H1 (cell line): ENCODE results near the gene TNFAIP8L3. TPM values are rescaled to one million over a fixed set of nuclear protein-coding genes. Genes with fewer than 3 reads are reported as not detected.

ENCODE experiments used
- CTCF ChIA-PET: fragments of 300-600 bp; sonication (Branson Sonifier 250); formaldehyde crosslinking; loops from one replicate; lab custom pipeline; 2021; ENCODE audit not compliant: partially characterized antibody; lab: Charles Lee
- POLR2A ChIA-PET: fragments of 300-600 bp; sonication (Branson Sonifier 250); formaldehyde crosslinking; loops from one replicate; lab custom pipeline; 2021; ENCODE audit warnings: inconsistent platforms; ENCODE audit not compliant: partially characterized antibody; lab: Charles Lee
- DNase-seq, 2 experiments: peaks; one replicate each; pipeline versions ENCODE4 v3.0.0 to v3.0.0-alpha.2; 2010 to 2022; ENCODE audit warnings: low spot score in 2 of 2, low read depth in 1 of 2, mixed read lengths in 1 of 2
- FAIRE-seq: peaks from 2 replicates; lab custom pipeline; 2011; peaks lifted over from hg19 to GRCh38; lab: Jason Lieb, UNC
- H2AFZ ChIP-seq: 2 replicates; pipeline ENCODE4 v1.8.1; 2012; ENCODE audit warnings: low read length, inconsistent platforms
- H2AK5ac ChIP-seq: 2 replicates; pipeline ENCODE4 v1.6.1; 2013; ENCODE audit warnings: low read depth, low read length
- H2BK120ac ChIP-seq: replicated peaks from 2 replicates; pipeline ENCODE3; 2013; ENCODE audit warnings: low read depth, low read length, inconsistent platforms
- H2BK12ac ChIP-seq: 2 replicates; pipeline ENCODE4 v1.6.1; 2013; ENCODE audit warnings: low read depth, low read length
- H2BK15ac ChIP-seq: 2 replicates; pipeline ENCODE4 v1.6.1; 2013; ENCODE audit warnings: low read length
- H2BK20ac ChIP-seq: 2 replicates; pipeline ENCODE4 v1.6.1; 2013; ENCODE audit warnings: low read length
- H2BK5ac ChIP-seq: 2 replicates; pipeline ENCODE4 v1.6.1; 2013; ENCODE audit warnings: low read depth, low read length
- H3K14ac ChIP-seq: 2 replicates; pipeline ENCODE4 v1.6.1; 2013; ENCODE audit warnings: inconsistent platforms; ENCODE audit not compliant: insufficient read length
- H3K18ac ChIP-seq: 2 replicates; pipeline ENCODE4 v1.6.1; 2013; ENCODE audit warnings: low read length; ENCODE audit errors: extremely low read depth
- H3K23ac ChIP-seq: 2 replicates; pipeline ENCODE4 v1.6.1; 2013; ENCODE audit warnings: inconsistent platforms; ENCODE audit not compliant: insufficient read length
- H3K23me2 ChIP-seq: 2 replicates; pipeline ENCODE4 v1.6.1; 2013; ENCODE audit warnings: low read depth, low read length
- H3K27ac ChIP-seq: 2 replicates; pipeline ENCODE4 v1.6.1; 2011; ENCODE audit warnings: low read depth, low read length, inconsistent platforms
- H3K27me3 ChIP-seq, 4 experiments: replicated peaks in 1 of 4; 1 replicate in 1 of 4; 2 replicates in 3 of 4; pipeline versions ENCODE4 v1.6.1 to v1.8.1; 2011 to 2013; ENCODE audit warnings: low read length in 3 of 4, mild to moderate bottlenecking in 3 of 4, inconsistent platforms in 2 of 4, mixed read lengths in 2 of 4, moderate library complexity in 1 of 4; ENCODE audit not compliant: control insufficient read depth in 3 of 4, insufficient read depth in 3 of 4; ENCODE audit errors: extremely low read depth in 1 of 4
- H3K36me3 ChIP-seq, 4 experiments: 2 replicates each; pipeline versions ENCODE4 v1.6.1 to v1.8.1; 2011 to 2013; ENCODE audit warnings: mild to moderate bottlenecking in 4 of 4, low read length in 3 of 4, moderate library complexity in 2 of 4, control low read depth in 1 of 4, inconsistent platforms in 1 of 4; ENCODE audit not compliant: insufficient read depth in 4 of 4, control insufficient read depth in 2 of 4
- H3K4ac ChIP-seq: replicated peaks from 2 replicates; pipeline ENCODE3; 2013; ENCODE audit warnings: low read length, low read depth, mixed read lengths, inconsistent platforms; ENCODE audit not compliant: insufficient read length
- H3K4me1 ChIP-seq, 4 experiments: replicated peaks in 1 of 4; 1 replicate in 1 of 4; 2 replicates in 3 of 4; pipeline versions ENCODE4 v1.6.1 to v1.8.1; 2011 to 2013; ENCODE audit warnings: low read length in 3 of 4, inconsistent platforms in 2 of 4, mixed read lengths in 1 of 4; ENCODE audit not compliant: insufficient read depth in 4 of 4, control insufficient read depth in 3 of 4
- H3K4me2 ChIP-seq, 2 experiments: 2 replicates each; pipeline versions ENCODE4 v1.6.1 to v1.8.1; 2011 to 2013; ENCODE audit warnings: low read depth in 2 of 2, low read length in 2 of 2, control low read depth in 1 of 2, inconsistent platforms in 1 of 2, mild to moderate bottlenecking in 1 of 2; ENCODE audit not compliant: insufficient read depth in 1 of 2
- H3K4me3 ChIP-seq, 4 experiments: fragments of 200-600, 300-600 bp in 1 of 4; sonication (generic), shearing (Covaris generic), sonication (Bioruptor Twin) in 1 of 4; 2 replicates each; pipeline versions ENCODE4 v1.5.1 to v1.8.1; 2011 to 2016; ENCODE audit warnings: low read length in 4 of 4, low read depth in 3 of 4, control low read depth in 2 of 4, inconsistent platforms in 2 of 4, mild to moderate bottlenecking in 2 of 4, mixed read lengths in 1 of 4, moderate library complexity in 1 of 4; ENCODE audit not compliant: insufficient read depth in 2 of 4; ENCODE audit errors: extremely low read depth in 1 of 4
- H3K56ac ChIP-seq: replicated peaks from 2 replicates; pipeline ENCODE3; 2013; ENCODE audit warnings: low read depth, mild to moderate bottlenecking, mixed read lengths, low read length, inconsistent platforms; ENCODE audit not compliant: insufficient read length
- H3K79me1 ChIP-seq: 2 replicates; pipeline ENCODE4 v1.6.1; 2013; ENCODE audit warnings: low read depth, low read length, control low read depth
- H3K79me2 ChIP-seq, 2 experiments: 2 replicates each; pipeline versions ENCODE4 v1.6.1 to v1.8.1; 2012 to 2013; ENCODE audit warnings: low read length in 2 of 2, mild to moderate bottlenecking in 2 of 2, inconsistent platforms in 1 of 2; ENCODE audit not compliant: insufficient read depth in 2 of 2, control insufficient read depth in 1 of 2
- H3K9ac ChIP-seq, 4 experiments: replicated peaks in 1 of 4; 1 replicate in 1 of 4; 2 replicates in 3 of 4; pipeline versions ENCODE4 v1.6.1 to v1.8.1; 2011 to 2013; ENCODE audit warnings: low read depth in 3 of 4, low read length in 3 of 4, control low read depth in 2 of 4, mild to moderate bottlenecking in 2 of 4, moderate library complexity in 2 of 4, inconsistent platforms in 1 of 4; ENCODE audit errors: extremely low read depth in 1 of 4
- H3K9me3 ChIP-seq, 2 experiments: 2 replicates each; pipeline versions ENCODE4 v1.6.1 to v1.8.1; 2012 to 2013; ENCODE audit warnings: mild to moderate bottlenecking in 2 of 2, moderate library complexity in 2 of 2, control low read depth in 1 of 2, inconsistent platforms in 1 of 2, low read depth in 1 of 2, low read length in 1 of 2, mixed read lengths in 1 of 2; ENCODE audit not compliant: insufficient read depth in 2 of 2
- H4K20me1 ChIP-seq, 2 experiments: replicated peaks in 1 of 2; 2 replicates each; pipeline versions ENCODE3 to v1.8.1; 2011 to 2013; ENCODE audit warnings: inconsistent platforms in 2 of 2, low read length in 2 of 2, mild to moderate bottlenecking in 1 of 2; ENCODE audit not compliant: insufficient read depth in 2 of 2, control insufficient read depth in 1 of 2
- H4K5ac ChIP-seq: 2 replicates; pipeline ENCODE4 v1.6.1; 2013; ENCODE audit warnings: low read length, low read depth, mixed read lengths, inconsistent platforms; ENCODE audit not compliant: insufficient read length
- H4K8ac ChIP-seq: 2 replicates; pipeline ENCODE4 v1.8.0; 2013; ENCODE audit warnings: mild to moderate bottlenecking, moderate library complexity, low read length, inconsistent platforms; ENCODE audit not compliant: insufficient read depth; ENCODE audit errors: extremely low read depth
- H4K91ac ChIP-seq: replicated peaks from 2 replicates; pipeline ENCODE3; 2013; ENCODE audit warnings: low read length, mixed read lengths, inconsistent platforms; ENCODE audit not compliant: insufficient read length
- ASH2L ChIP-seq: fragments of 200-600, 300-600 bp; sonication (generic); IDR thresholded peaks from one replicate; pipeline ENCODE4 v1.7.1; 2017; ENCODE audit warnings: low read length
- ATF3 ChIP-seq: IDR thresholded peaks from 2 replicates; pipeline ENCODE4 v1.6.1; 2011; ENCODE audit warnings: low read depth, mild to moderate bottlenecking, low read length; ENCODE audit not compliant: insufficient read depth
- BACH1 ChIP-seq: IDR thresholded peaks from 2 replicates; pipeline ENCODE4 v1.6.1; 2012; ENCODE audit warnings: low read length, improper control_type of control experiment
- BCL11A ChIP-seq, 2 experiments: IDR thresholded peaks; one replicate each; pipeline ENCODE4 v1.6.1; 2011; ENCODE audit warnings: low read depth in 2 of 2, low read length in 2 of 2, mild to moderate bottlenecking in 2 of 2
- CREB1 ChIP-seq: IDR thresholded peaks from 2 replicates; pipeline ENCODE4 v1.6.1; 2012; ENCODE audit warnings: inconsistent platforms
- EGR1 ChIP-seq: IDR thresholded peaks from 2 replicates; pipeline ENCODE4 v1.6.1; 2011; ENCODE audit warnings: low read depth, low read length, borderline replicate concordance
- HDAC2 ChIP-seq, 2 experiments: fragments of 300-600 bp in 1 of 2; sonication (generic) in 1 of 2; IDR thresholded peaks; 2 replicates each; pipeline ENCODE4 v1.6.1; 2011 to 2012; ENCODE audit warnings: low read depth in 2 of 2, low read length in 2 of 2, mild to moderate bottlenecking in 2 of 2, moderate library complexity in 2 of 2, borderline replicate concordance in 1 of 2, inconsistent platforms in 1 of 2
- KDM1A ChIP-seq: fragments of 200-600, 300-600 bp; sonication (generic); IDR thresholded peaks from 2 replicates; pipeline ENCODE4 v1.7.1; 2016; ENCODE audit warnings: mild to moderate bottlenecking, low read length, borderline replicate concordance
- POLR2A ChIP-seq, 2 experiments: IDR thresholded peaks; 1 replicate in 1 of 2; 2 replicates in 1 of 2; pipeline ENCODE4 v1.6.1; 2011; ENCODE audit warnings: low read depth in 2 of 2, low read length in 2 of 2, mild to moderate bottlenecking in 2 of 2; ENCODE audit errors: control extremely low read depth in 1 of 2
- RAD21 ChIP-seq, 2 experiments: IDR thresholded peaks in 1 of 2; conservative IDR thresholded peaks in 1 of 2; 2 replicates each; pipeline ENCODE4 v1.6.1; 2011; ENCODE audit warnings: low read depth in 2 of 2, low read length in 2 of 2, improper control_type of control experiment in 1 of 2, inconsistent platforms in 1 of 2, mild to moderate bottlenecking in 1 of 2, moderate library complexity in 1 of 2
- RFX5 ChIP-seq: IDR thresholded peaks from 2 replicates; pipeline ENCODE4 v1.6.1; 2011; ENCODE audit warnings: low read depth, low read length, improper control_type of control experiment, borderline replicate concordance
- SP1 ChIP-seq: IDR thresholded peaks from 2 replicates; pipeline ENCODE4 v1.6.1; 2011; ENCODE audit warnings: low read depth, low read length
- SRF ChIP-seq: IDR thresholded peaks from 2 replicates; pipeline ENCODE4 v1.6.1; 2011; ENCODE audit warnings: mild to moderate bottlenecking, low read depth, low read length, moderate library complexity
- TEAD4 ChIP-seq: IDR thresholded peaks from 2 replicates; pipeline ENCODE4 v1.6.1; 2012; ENCODE audit warnings: low read depth, low read length, inconsistent platforms, mixed read lengths
- WGBS, 2 experiments: shearing (Covaris generic) in 1 of 2; methylation state at CpG; one replicate each; pipeline versions ENCODE4 v1.1.6 to v1.1.7; 2013 to 2015; ENCODE audit warnings: low lambda C conversion rate in 2 of 2, mixed read lengths in 2 of 2, inconsistent platforms in 1 of 2, low coverage in 1 of 2, missing lambda C conversion rate in 1 of 2; ENCODE audit not compliant: insufficient replicate concordance in 2 of 2, insufficient coverage in 1 of 2, insufficient read length in 1 of 2; ENCODE audit errors: extremely low coverage in 1 of 2, missing lambda C conversion rate in 1 of 2; 5-methylcytosine and 5-hydroxymethylcytosine counted together
- polyA plus RNA-seq, 7 experiments: library from polyadenylated mRNA; depleted of rRNA in 3 of 7; stranded (reverse) in 5 of 7; unstranded in 2 of 7; fragments of >200 nt in 5 of 7; fragments of 200-250 nt in 2 of 7; gene quantifications; 1 replicate in 5 of 7; 2 replicates in 1 of 7; 4 replicates in 1 of 7; pipeline versions ENCODE4 v1.2.1 to v1.2.3, GENCODE V29; 2011 to 2013; ENCODE audit warnings: missing spikeins in 2 of 7, mixed read lengths in 2 of 7
- total RNA-seq: library from RNA; stranded (reverse); fragmentation: NEBNext Ultra II Directional; extraction: Animal tissue kit (Norgen Biotek cat#: 25700); gene quantifications from 2 replicates; pipeline ENCODE4 v1.2.1, GENCODE V29; 2021

TNFAIP8L3 gene
- total and polyA plus RNA-seq, 2 of the 8 experiments (the other 6 are each of a cell fraction or from before 2014, with no cell fraction given): 0.23 to 0.67 TPM

GRCh38 chr15:51049081-51049480 is 45.6 kb downstream of the TNFAIP8L3 start:
- WGBS, 2 experiments: 84% methylated on average over 2 of the region's 2 CpGs; no CpG with 5 or more reads in 1 of the 2 experiments
- H3K27me3 ChIP-seq: no peaks in the 10 kb centered on the region
- no peak overlapping the region for H2AK5ac ChIP-seq
- H2BK5ac ChIP-seq: no peak overlapping the region
- H2BK20ac ChIP-seq: no peak overlapping the region
- H2BK12ac ChIP-seq: no peak overlapping the region
- no peaks in the 10 kb centered on the region for H4K20me1 ChIP-seq
- H3K4ac ChIP-seq: no peak overlapping the region
- H3K14ac ChIP-seq: no peak overlapping the region
- no peaks in the 10 kb centered on the region for H3K79me2 ChIP-seq
- H3K27ac ChIP-seq: no peak overlapping the region
- H3K23ac ChIP-seq: no peak overlapping the region
- no peaks in the 10 kb centered on the region for H3K36me3 ChIP-seq
- ChIA-PET POLR2A (interaction anchor here (1.3 kb wide), 1 partner anchor 10 kb away, joined by 3 read pairs; no protein-coding TSS in a partner anchor), CTCF (interaction anchor here (0.6 to 3.3 kb wide), 3 partner anchors 10 to 113 kb away, joined by 3 to 8 read pairs (median 8); no protein-coding TSS in a partner anchor)
- no peak overlapping the region for H3K18ac ChIP-seq
- no peaks in the 10 kb centered on the region for H3K9me3 ChIP-seq
- H4K91ac ChIP-seq: no peak overlapping the region
- H3K79me1 ChIP-seq: no peaks in the 10 kb centered on the region
- DNase-seq (no peak), FAIRE-seq (no peak)
- no peak overlapping the region for H3K56ac ChIP-seq
- H3K9ac ChIP-seq: no peak overlapping the region
- no peak overlapping the region for H2BK120ac ChIP-seq
- H4K5ac ChIP-seq: no peak overlapping the region
- no peak overlapping the region for H4K8ac ChIP-seq
- H2BK15ac ChIP-seq: no peak overlapping the region
- no peaks in the 10 kb centered on the region for H3K23me2 ChIP-seq
- peaks cover 0 to 4% (median 0%) of the 10 kb centered on the region in 4 experiments; a peak in 1 of 7 replicates for H3K4me1 ChIP-seq
- no peak overlapping the region for H3K4me2 ChIP-seq
- H2AFZ ChIP-seq: no peak overlapping the region
- no peak overlapping the region for H3K4me3 ChIP-seq
- TF ChIP-seq SRF (no peak), KDM1A (no peak), BACH1 (no peak), ASH2L (no peak), POLR2A (IDR thresholded peaks at IDR 0.05; ENCODE audit: control extremely low read depth in 1 of 2, low read depth in 2 of 2, low read length in 2 of 2) (no peak), RAD21 (IDR thresholded peaks at IDR 0.05 in 1 of 2, conservative IDR thresholded peaks at IDR 0.05 in 1 of 2; ENCODE audit: low read depth in 2 of 2, low read length in 2 of 2) (no peak), BCL11A (IDR thresholded peaks at IDR 0.05; ENCODE audit: low read depth in 2 of 2, low read length in 2 of 2) (no peak), SP1 (no peak), EGR1 (no peak), TEAD4 (no peak), ATF3 (no peak), HDAC2 (IDR thresholded peaks at IDR 0.05; ENCODE audit: borderline replicate concordance in 1 of 2, low read depth in 2 of 2, low read length in 2 of 2) (no peak), RFX5 (no peak), CREB1 (no peak)
